Liver (tissue), 3 donors: Measurements from ENCODE around the gene SMU1.

ENCODE experiments used
- ATF3 ChIP-seq: IDR thresholded peaks from 2 replicates; pipeline ENCODE4 v1.6.1; 2016; ENCODE audit warnings: antibody characterized with exemption
- CTCF ChIP-seq: fragments of 150-350 bp; IDR thresholded peaks from 2 replicates; pipeline ENCODE4 v1.5.1; 2017; ENCODE audit warnings: improper control_type of control experiment, low read depth, low read length; ENCODE audit not compliant: missing input control
- ZBTB33 ChIP-seq: IDR thresholded peaks from 2 replicates; pipeline ENCODE4 v1.6.1; 2016; ENCODE audit warnings: antibody characterized with exemption
- donor health status: healthy.
- donor health status: healthy.

GRCh38 chr9:33024126-33024965, 52.1 kb downstream of the SMU1 start:
- TF ChIP-seq ZBTB33 = no peak
- TF ChIP-seq CTCF = no peak
- no peak for TF ChIP-seq ATF3
